Mesenchymal stem cell (in vitro differentiated cells and primary cell): Measurements from ENCODE around the gene KCNJ9.

Experiments
- DNase-seq: peaks from one replicate; pipeline ENCODE4 v3.0.0-alpha.2; 2013
- H2AFZ ChIP-seq: one replicate; pipeline ENCODE4 v1.6.1; 2013; ENCODE audit warnings: low read depth, mild to moderate bottlenecking, control low read depth, inconsistent platforms, low read length, moderate library complexity
- H2AK5ac ChIP-seq: 2 replicates; pipeline ENCODE4 v1.6.1; 2013; ENCODE audit warnings: low read length, moderate library complexity, mild to moderate bottlenecking, inconsistent platforms; ENCODE audit not compliant: severe bottlenecking
- H2BK120ac ChIP-seq: one replicate; pipeline ENCODE4 v1.6.1; 2013; ENCODE audit warnings: low read depth, mild to moderate bottlenecking, inconsistent platforms, low read length, moderate library complexity
- H2BK12ac ChIP-seq, 2 experiments: one replicate each; pipeline ENCODE4 v1.6.1; 2013; ENCODE audit warnings: inconsistent platforms in 2 of 2, low read length in 2 of 2, mild to moderate bottlenecking in 2 of 2, moderate library complexity in 2 of 2, control low read depth in 1 of 2
- H2BK15ac ChIP-seq: one replicate; pipeline ENCODE4 v1.6.1; 2013; ENCODE audit warnings: mild to moderate bottlenecking, low read depth, inconsistent platforms; ENCODE audit not compliant: poor library complexity, severe bottlenecking
- H2BK5ac ChIP-seq: 2 replicates; pipeline ENCODE4 v1.6.1; 2013; ENCODE audit warnings: low read depth, mild to moderate bottlenecking, low read length, control low read depth, inconsistent platforms; ENCODE audit not compliant: poor library complexity, severe bottlenecking
- H3K14ac ChIP-seq, 2 experiments: one replicate each; pipeline ENCODE4 v1.6.1; 2013; ENCODE audit warnings: inconsistent platforms in 2 of 2, low read length in 2 of 2, control low read depth in 1 of 2, mild to moderate bottlenecking in 1 of 2, moderate library complexity in 1 of 2
- H3K18ac ChIP-seq, 2 experiments: one replicate each; pipeline ENCODE4 v1.6.1; 2013; ENCODE audit warnings: inconsistent platforms in 2 of 2, low read length in 2 of 2, control low read depth in 1 of 2, low read depth in 1 of 2, mild to moderate bottlenecking in 1 of 2
- H3K23ac ChIP-seq, 2 experiments: one replicate each; pipeline ENCODE4 v1.6.1; 2013; ENCODE audit warnings: inconsistent platforms in 2 of 2, low read length in 2 of 2, mild to moderate bottlenecking in 2 of 2, moderate library complexity in 2 of 2, control low read depth in 1 of 2
- H3K27ac ChIP-seq: 2 replicates; pipeline ENCODE4 v1.5.1; 2013; ENCODE audit warnings: mild to moderate bottlenecking, moderate library complexity, low read length, control low read depth, inconsistent platforms; ENCODE audit not compliant: poor library complexity, severe bottlenecking
- H3K27me3 ChIP-seq, 2 experiments: 2 replicates each; pipeline versions ENCODE4 v1.6.1 to v1.7.0; 2013; ENCODE audit warnings: low read length in 2 of 2, mild to moderate bottlenecking in 2 of 2, moderate library complexity in 2 of 2, control low read depth in 1 of 2, inconsistent platforms in 1 of 2; ENCODE audit not compliant: control insufficient read depth in 1 of 2, insufficient read depth in 1 of 2
- H3K36me3 ChIP-seq, 2 experiments: 2 replicates each; pipeline versions ENCODE4 v1.6.1 to v1.7.0; 2013; ENCODE audit warnings: low read length in 2 of 2, control low read depth in 1 of 2, inconsistent platforms in 1 of 2, low read depth in 1 of 2, mild to moderate bottlenecking in 1 of 2; ENCODE audit not compliant: insufficient read depth in 2 of 2, control insufficient read depth in 1 of 2
- H3K4ac ChIP-seq, 2 experiments: one replicate each; pipeline ENCODE4 v1.6.1; 2013; ENCODE audit warnings: inconsistent platforms in 2 of 2, low read length in 2 of 2, mild to moderate bottlenecking in 2 of 2, moderate library complexity in 2 of 2, control low read depth in 1 of 2, low read depth in 1 of 2
- H3K4me1 ChIP-seq: 2 replicates; pipeline ENCODE4 v1.6.1; 2013; ENCODE audit warnings: low read depth, low read length, control low read depth; ENCODE audit not compliant: control insufficient read depth, insufficient read depth
- H3K4me2 ChIP-seq: 2 replicates; pipeline ENCODE4 v1.6.1; 2013; ENCODE audit warnings: low read length, mild to moderate bottlenecking, inconsistent platforms; ENCODE audit not compliant: poor library complexity, severe bottlenecking
- H3K4me3 ChIP-seq, 2 experiments: 2 replicates each; pipeline versions ENCODE4 v1.5.1 to v1.7.0; 2013; ENCODE audit warnings: low read length in 2 of 2, mild to moderate bottlenecking in 2 of 2, control low read depth in 1 of 2, low read depth in 1 of 2; ENCODE audit not compliant: insufficient read depth in 1 of 2
- H3K79me1 ChIP-seq: replicated peaks from 2 replicates; pipeline ENCODE4 v1.6.1; 2013; ENCODE audit warnings: mild to moderate bottlenecking, control low read depth, low read length, inconsistent platforms; ENCODE audit not compliant: poor library complexity, severe bottlenecking
- H3K9ac ChIP-seq: 2 replicates; pipeline ENCODE4 v1.7.0; 2013; ENCODE audit warnings: mild to moderate bottlenecking, low read length, moderate library complexity
- H3K9me3 ChIP-seq: 2 replicates; pipeline ENCODE4 v1.7.0; 2013; ENCODE audit warnings: mild to moderate bottlenecking, low read length; ENCODE audit not compliant: control insufficient read depth
- H4K8ac ChIP-seq: one replicate; pipeline ENCODE4 v1.6.1; 2013; ENCODE audit warnings: inconsistent platforms, mild to moderate bottlenecking, low read length, moderate library complexity
- H4K91ac ChIP-seq: one replicate; pipeline ENCODE4 v1.6.1; 2013; ENCODE audit warnings: mild to moderate bottlenecking, low read length, inconsistent platforms
- WGBS: methylation state at CpG from one replicate; pipeline ENCODE4 v1.1.7; 2013; ENCODE audit warnings: mixed read lengths; 5-methylcytosine and 5-hydroxymethylcytosine counted together

Gene KCNJ9

GRCh38 chr1:160076295-160076694 is 5.0 kb upstream of the KCNJ9 start:
- Histone ChIP-seq H3K27me3 (peaks cover 43 to 66% of the 10 kb centered on the region in 2 experiments), H2BK15ac (no peak overlapping the region), H2BK5ac (no peak overlapping the region), H2AFZ (no peak overlapping the region), H3K9me3 (no peaks in the 10 kb centered on the region), H3K4me1 (peaks cover 3% of the 10 kb centered on the region), H4K8ac (no peak overlapping the region), H3K14ac (no peak overlapping the region), H4K91ac (no peak overlapping the region), H3K79me1 (no peaks in the 10 kb centered on the region), H3K4ac (no peak overlapping the region), H2BK12ac (no peak overlapping the region), H2AK5ac (no peak overlapping the region), H3K36me3 (no peaks in the 10 kb centered on the region), H3K18ac (no peak overlapping the region), H2BK120ac (no peak overlapping the region), H3K27ac (no peak overlapping the region), H3K9ac (no peak overlapping the region), H3K4me2 (no peak overlapping the region), H3K23ac (no peak overlapping the region), H3K4me3 (no peak overlapping the region)
- DNase-seq, result no peak
- 71% methylated on average over 3 of the region's 3 CpGs for WGBS

- no peak overlapping the region for H2BK120ac ChIP-seq
- H2AFZ ChIP-seq, result no peak overlapping the region
- no peak overlapping the region for H2AK5ac ChIP-seq
- no peaks in the 10 kb centered on the region for H3K9me3 ChIP-seq
- no peaks in the 10 kb centered on the region for H3K36me3 ChIP-seq
- no peak overlapping the region for H4K91ac ChIP-seq
- H2BK5ac ChIP-seq, result no peak overlapping the region
- H3K4ac ChIP-seq, result no peak overlapping the region
- H3K4me1 ChIP-seq, result peaks cover 3% of the 10 kb centered on the region
- H3K4me3 ChIP-seq, result no peak overlapping the region
- no peak overlapping the region for H3K14ac ChIP-seq
- no peak overlapping the region for H3K18ac ChIP-seq
- no peak overlapping the region for H3K23ac ChIP-seq
- no peak overlapping the region for H4K8ac ChIP-seq
- H3K27me3 ChIP-seq, result peaks cover 46 to 68% of the 10 kb centered on the region in 2 experiments
- H2BK15ac ChIP-seq, result no peak overlapping the region
- H3K9ac ChIP-seq, result no peak overlapping the region
- no peaks in the 10 kb centered on the region for H3K79me1 ChIP-seq
- no peak for DNase-seq
- no peak overlapping the region for H3K27ac ChIP-seq
- no peak overlapping the region for H3K4me2 ChIP-seq
- H2BK12ac ChIP-seq, result no peak overlapping the region
These were observed 3.9 kb upstream of the KCNJ9 start for GRCh38 chr1:160077486-160077885.

GRCh38 chr1:160078512-160079195 is 2.7 kb upstream of the KCNJ9 start:
- WGBS, result 25% methylated on average over 7 of the region's 8 CpGs
- no peak overlapping the region for H3K18ac ChIP-seq
- no peak overlapping the region for H3K23ac ChIP-seq
- no peak overlapping the region for H3K9ac ChIP-seq
- H4K91ac ChIP-seq, result no peak overlapping the region
- no peak overlapping the region for H3K14ac ChIP-seq
- no peak overlapping the region for H3K4ac ChIP-seq
- H2BK12ac ChIP-seq, result no peak overlapping the region
- H2BK120ac ChIP-seq, result no peak overlapping the region
- no peak overlapping the region for H2AFZ ChIP-seq
- H3K4me1 ChIP-seq, result peaks cover 3% of the 10 kb centered on the region
- no peaks in the 10 kb centered on the region for H3K36me3 ChIP-seq
- no peaks in the 10 kb centered on the region for H3K9me3 ChIP-seq
- peaks cover 58 to 68% of the 10 kb centered on the region in 2 experiments for H3K27me3 ChIP-seq
- no peak overlapping the region for H3K27ac ChIP-seq
- no peak overlapping the region for H2BK5ac ChIP-seq
- H3K4me2 ChIP-seq, result no peak overlapping the region
- no peak overlapping the region for H4K8ac ChIP-seq
- H2AK5ac ChIP-seq, result no peak overlapping the region
- no peak overlapping the region for H3K4me3 ChIP-seq
- DNase-seq, result peak; percentile 23
- no peaks in the 10 kb centered on the region for H3K79me1 ChIP-seq
- H2BK15ac ChIP-seq, result no peak overlapping the region

GRCh38 chr1:160079448-160079847 is 1.9 kb upstream of the KCNJ9 start:
- peaks cover 64 to 72% of the 10 kb centered on the region in 2 experiments for H3K27me3 ChIP-seq
- H3K23ac ChIP-seq, result no peak overlapping the region
- no peak overlapping the region for H2BK15ac ChIP-seq
- H3K9me3 ChIP-seq, result no peaks in the 10 kb centered on the region
- no peak overlapping the region for H2AK5ac ChIP-seq
- WGBS, result 79% methylated on average over 4 of the region's 4 CpGs
- H3K14ac ChIP-seq, result no peak overlapping the region
- no peak overlapping the region for H2BK12ac ChIP-seq
- H2BK5ac ChIP-seq, result no peak overlapping the region
- H4K91ac ChIP-seq, result no peak overlapping the region
- no peak overlapping the region for H3K18ac ChIP-seq
- peaks cover 0 to 6% of the 10 kb centered on the region in 2 experiments for H3K36me3 ChIP-seq
- no peak overlapping the region for H4K8ac ChIP-seq
- no peak overlapping the region for H3K4me2 ChIP-seq
- no peak overlapping the region for H2AFZ ChIP-seq
- H3K4me3 ChIP-seq, result no peak overlapping the region
- no peak for DNase-seq
- no peaks in the 10 kb centered on the region for H3K79me1 ChIP-seq
- H3K4me1 ChIP-seq, result peaks cover 8% of the 10 kb centered on the region
- H3K9ac ChIP-seq, result no peak overlapping the region
- no peak overlapping the region for H3K4ac ChIP-seq
- no peak overlapping the region for H3K27ac ChIP-seq
- H2BK120ac ChIP-seq, result no peak overlapping the region
